Neural progenitor cell (in vitro differentiated cells): ENCODE results near the gene OTOS.

Source experiments
- EZH2 ChIP-seq: fragments of 200-600 bp; sonication (generic); IDR thresholded peaks from 2 replicates; pipeline ENCODE4 v1.6.1; 2017; ENCODE audit warnings: antibody characterized with exemption, mild to moderate bottlenecking, moderate library complexity
- EZH2phosphoT487 ChIP-seq: fragments of 200-600 bp; sonication (generic); IDR thresholded peaks from 2 replicates; pipeline ENCODE4 v1.6.1; 2017; ENCODE audit warnings: antibody characterized with exemption
- TF ChIP-seq, protein P1 (sequence below): fragments of 200-600 bp; sonication (generic); IDR thresholded peaks from 2 replicates; pipeline ENCODE4 v1.5.1; 2017; ENCODE audit warnings: antibody characterized with exemption, mild to moderate bottlenecking

DNA sequence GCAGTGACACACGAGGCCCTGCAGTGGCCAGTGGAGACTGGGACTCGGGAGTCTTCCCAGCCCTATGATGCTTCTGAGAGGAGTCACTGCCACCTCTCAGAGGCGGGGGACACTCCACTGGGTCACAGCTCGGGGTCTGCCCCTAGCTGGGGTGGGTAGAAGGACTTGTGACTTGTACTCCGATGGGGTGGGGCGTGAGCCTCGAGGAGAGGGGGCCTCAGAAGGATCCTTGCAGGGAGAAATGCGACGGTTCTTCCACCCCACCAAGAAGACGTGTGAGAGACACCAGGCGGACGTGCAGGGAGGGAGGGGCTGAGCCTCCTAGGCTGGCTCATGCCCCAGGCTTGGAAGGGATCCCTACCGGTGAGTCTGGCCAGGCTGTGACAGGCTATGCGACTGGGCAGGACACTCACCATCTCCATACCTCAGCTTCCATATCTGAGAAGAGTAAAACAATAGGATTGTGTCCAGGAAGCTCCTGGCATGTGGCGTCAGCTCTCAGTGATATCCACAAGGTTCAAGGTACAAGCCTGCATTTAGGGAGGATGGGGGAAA is 11.1 kb upstream of the OTOS start:
- TF ChIP-seq, protein P1, sequence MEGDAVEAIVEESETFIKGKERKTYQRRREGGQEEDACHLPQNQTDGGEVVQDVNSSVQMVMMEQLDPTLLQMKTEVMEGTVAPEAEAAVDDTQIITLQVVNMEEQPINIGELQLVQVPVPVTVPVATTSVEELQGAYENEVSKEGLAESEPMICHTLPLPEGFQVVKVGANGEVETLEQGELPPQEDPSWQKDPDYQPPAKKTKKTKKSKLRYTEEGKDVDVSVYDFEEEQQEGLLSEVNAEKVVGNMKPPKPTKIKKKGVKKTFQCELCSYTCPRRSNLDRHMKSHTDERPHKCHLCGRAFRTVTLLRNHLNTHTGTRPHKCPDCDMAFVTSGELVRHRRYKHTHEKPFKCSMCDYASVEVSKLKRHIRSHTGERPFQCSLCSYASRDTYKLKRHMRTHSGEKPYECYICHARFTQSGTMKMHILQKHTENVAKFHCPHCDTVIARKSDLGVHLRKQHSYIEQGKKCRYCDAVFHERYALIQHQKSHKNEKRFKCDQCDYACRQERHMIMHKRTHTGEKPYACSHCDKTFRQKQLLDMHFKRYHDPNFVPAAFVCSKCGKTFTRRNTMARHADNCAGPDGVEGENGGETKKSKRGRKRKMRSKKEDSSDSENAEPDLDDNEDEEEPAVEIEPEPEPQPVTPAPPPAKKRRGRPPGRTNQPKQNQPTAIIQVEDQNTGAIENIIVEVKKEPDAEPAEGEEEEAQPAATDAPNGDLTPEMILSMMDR, result no peak
- TF ChIP-seq EZH2phosphoT487 (no peak), EZH2 (no peak)
